WTC11 (cell line): ENCODE results near the gene NXT1.

Experiments
- CREM ChIP-seq: sonication (generic); formaldehyde crosslinking; IDR thresholded peaks from 2 replicates; pipeline ENCODE4 v1.8.1; 2022; ENCODE audit warnings: mild to moderate bottlenecking, missing genetic modification reagents, moderate library complexity
- CTCF ChIP-seq: fragments of 200-600 bp; IDR thresholded peaks from 2 replicates; pipeline ENCODE4 v1.8.0; 2022; ENCODE audit warnings: antibody characterized with exemption
- ETV6 ChIP-seq: sonication (generic); formaldehyde crosslinking; IDR thresholded peaks from 2 replicates; pipeline ENCODE4 v1.8.1; 2022; ENCODE audit warnings: mild to moderate bottlenecking, missing genetic modification reagents
- ZNF263 ChIP-seq: sonication (generic); formaldehyde crosslinking; IDR thresholded peaks from 2 replicates; pipeline ENCODE4 v1.8.1; 2022; ENCODE audit warnings: low read depth, mild to moderate bottlenecking, moderate library complexity, missing genetic modification reagents

GRCh38 chr20:23367770-23368169, 17.2 kb downstream of the NXT1 start:
- TF ChIP-seq ETV6 (CRISPR knock-in tag) (no peak), CREM (CRISPR knock-in tag) (no peak), CTCF (no peak), ZNF263 (no peak)
